ENCODE results near the gene ATAD3A.

- no peak for TF ChIP-seq CTCF (IDR thresholded peaks at IDR 0.05)
- peak in 1 of 2 donors; percentile 80 for TF ChIP-seq POLR2A (IDR thresholded peaks at IDR 0.05)
Observed at GRCh38 chr1:1543706-1544099, 31.7 kb downstream of the ATAD3A start.
